ENCODE results near the gene DHCR7.

The DHCR7 gene

GRCh38 chr11:71465054-71465453 lies 16.9 kb upstream of the DHCR7 start:
- in situ Hi-C loops (cut with HindIII; ENCODE audit: low sequenced_read_pairs), result no loop called here
- no peak for TF ChIP-seq CTCF (IDR thresholded peaks at IDR 0.05; ENCODE audit: low read depth, low read length)
- H3K4me3 ChIP-seq (ENCODE audit: low read depth, low read length), result no peak overlapping the region
- DNase-seq (ENCODE audit: low read depth, low spot score), result no peak

GRCh38 chr11:71463331-71464211 lies 15.4 kb upstream of the DHCR7 start:
- no peak for DNase-seq (ENCODE audit: low read depth, low spot score)
- in situ Hi-C loops (cut with HindIII; ENCODE audit: low sequenced_read_pairs), result no loop called here
- H3K4me3 ChIP-seq (ENCODE audit: low read depth, low read length), result no peak overlapping the region
- no peak for TF ChIP-seq CTCF (IDR thresholded peaks at IDR 0.05; ENCODE audit: low read depth, low read length)

GRCh38 chr11:71462726-71463125 lies 14.5 kb upstream of the DHCR7 start:
- TF ChIP-seq CTCF (IDR thresholded peaks at IDR 0.05; ENCODE audit: low read depth, low read length), result no peak
- DNase-seq (ENCODE audit: low read depth, low spot score), result no peak
- H3K4me3 ChIP-seq (ENCODE audit: low read depth, low read length), result no peak overlapping the region
- in situ Hi-C loops (cut with HindIII; ENCODE audit: low sequenced_read_pairs), result no loop called here

DNA sequence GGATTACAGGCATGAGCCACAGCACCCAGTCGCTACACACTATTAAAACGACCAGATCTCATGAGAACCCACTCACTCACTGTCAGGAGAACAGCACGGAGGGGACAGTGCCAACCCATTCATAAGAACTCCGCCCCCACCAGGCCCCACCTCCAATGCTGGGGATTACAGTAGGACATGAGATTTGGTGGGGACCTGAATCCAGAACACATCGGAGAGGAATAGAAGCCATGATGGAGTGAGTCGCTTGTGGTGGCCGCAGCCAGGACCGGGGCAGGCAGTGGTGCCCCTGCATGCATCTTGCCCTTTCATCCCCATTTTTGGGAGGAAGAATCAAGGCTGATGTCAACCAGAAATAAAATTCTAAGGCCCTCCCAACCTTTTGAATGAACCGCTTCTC lies 13.5 kb upstream of the DHCR7 start:
- in situ Hi-C loops (cut with HindIII; ENCODE audit: low sequenced_read_pairs), result no loop called here
- DNase-seq (ENCODE audit: low read depth, low spot score), result no peak
- H3K4me3 ChIP-seq (ENCODE audit: low read depth, low read length), result no peak overlapping the region
- no peak for TF ChIP-seq CTCF (IDR thresholded peaks at IDR 0.05; ENCODE audit: low read depth, low read length)

GRCh38 chr11:71459767-71460320 lies 11.7 kb upstream of the DHCR7 start:
- in situ Hi-C loops (cut with HindIII; ENCODE audit: low sequenced_read_pairs), result no loop called here
- no peak for TF ChIP-seq CTCF (IDR thresholded peaks at IDR 0.05; ENCODE audit: low read depth, low read length)
- DNase-seq (ENCODE audit: low read depth, low spot score), result no peak
- H3K4me3 ChIP-seq (ENCODE audit: low read depth, low read length), result no peak overlapping the region

GRCh38 chr11:71459076-71459766 lies 11.0 kb upstream of the DHCR7 start:
- H3K4me3 ChIP-seq (ENCODE audit: low read depth, low read length), result no peak overlapping the region
- no peak for TF ChIP-seq CTCF (IDR thresholded peaks at IDR 0.05; ENCODE audit: low read depth, low read length)
- in situ Hi-C loops (cut with HindIII; ENCODE audit: low sequenced_read_pairs), result no loop called here
- DNase-seq (ENCODE audit: low read depth, low spot score), result no peak

All from astrocyte of the spinal cord (primary cell).